ACC112 (cell line): ENCODE measurements around the gene SLC35A1.
"Not testable (repeated sequence)": the region's sequence is repeated elsewhere in the genome, so short reads cannot be mapped to it uniquely, and the experiment has no call there.

Source experiments
- H2AFZ ChIP-seq: fragments of 200-600 bp; sonication (generic); one replicate; pipeline ENCODE4 v1.6.0; 2017; ENCODE audit warnings: antibody characterized with exemption, low read length; ENCODE audit not compliant: unreplicated experiment
- H3K27ac ChIP-seq: fragments of 200-600 bp; sonication (generic); 2 replicates; pipeline ENCODE4 v1.5.1; 2014; ENCODE audit warnings: low read depth, mild to moderate bottlenecking, antibody characterized with exemption, low read length, moderate library complexity
- H3K27me3 ChIP-seq: fragments of 200-600 bp; sonication (generic); 2 replicates; pipeline ENCODE4 v1.6.1; 2014; ENCODE audit warnings: mild to moderate bottlenecking, antibody characterized with exemption, low read length, moderate library complexity, mixed read lengths; ENCODE audit not compliant: insufficient read depth
- H3K36me3 ChIP-seq: fragments of 200-600 bp; sonication (generic); 2 replicates; pipeline ENCODE4 v1.6.1; 2016; ENCODE audit warnings: mild to moderate bottlenecking, antibody characterized with exemption, low read length, moderate library complexity, mixed read lengths; ENCODE audit not compliant: insufficient read depth
- H3K4me1 ChIP-seq: fragments of 200-600 bp; sonication (generic); one replicate; pipeline ENCODE4 v1.6.1; 2016; ENCODE audit warnings: low read length, mixed read lengths; ENCODE audit not compliant: insufficient read depth, unreplicated experiment, control insufficient read depth
- H3K4me3 ChIP-seq: fragments of 200-600 bp; sonication (generic); 2 replicates; pipeline ENCODE4 v1.5.1; 2014; ENCODE audit warnings: mild to moderate bottlenecking, low read depth, low read length
- H3K79me2 ChIP-seq: fragments of 200-600 bp; sonication (generic); one replicate; pipeline ENCODE4 v1.6.0; 2016; ENCODE audit warnings: low read length; ENCODE audit not compliant: control insufficient read depth, unreplicated experiment, insufficient read depth

The SLC35A1 gene

GRCh38 chr6:87483929-87484328 lies 11.2 kb downstream of the SLC35A1 start:
- Histone ChIP-seq H3K27me3 (no peaks in the 10 kb centered on the region), H3K4me3 (no peak overlapping the region), H3K27ac (no peak overlapping the region), H3K36me3 (peaks cover 7% of the 10 kb centered on the region; the same call in 1 of the 2 replicates), H2AFZ (no peak overlapping the region), H3K79me2 (peaks cover 4% of the 10 kb centered on the region), H3K4me1 (no peaks in the 10 kb centered on the region)

DNA sequence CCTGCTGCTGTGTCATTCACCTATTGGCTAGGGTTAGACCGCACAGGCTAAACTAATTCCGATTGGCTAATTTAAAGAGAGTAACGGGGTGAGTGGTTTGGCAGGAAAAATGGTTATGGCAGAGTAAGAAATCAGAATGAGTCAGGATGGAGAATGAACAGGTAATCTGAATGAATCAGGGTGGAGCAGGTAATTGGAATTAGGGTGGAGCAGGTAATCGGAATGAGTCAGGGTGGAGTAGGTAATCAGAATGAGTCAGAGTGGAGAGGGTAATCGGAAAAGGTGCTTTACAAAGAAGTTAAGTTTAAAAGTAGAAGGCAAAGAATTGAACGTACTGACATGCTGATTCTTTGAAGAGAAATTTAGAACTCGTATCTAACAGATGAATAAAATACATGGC lies 11.7 kb downstream of the SLC35A1 start:
- H3K4me3 ChIP-seq: no peak overlapping the region
- no peaks in the 10 kb centered on the region for H3K4me1 ChIP-seq
- no peak overlapping the region for H2AFZ ChIP-seq
- H3K27me3 ChIP-seq: no peaks in the 10 kb centered on the region
- H3K79me2 ChIP-seq: peaks cover 4% of the 10 kb centered on the region
- no peak overlapping the region for H3K27ac ChIP-seq
- peaks cover 7% of the 10 kb centered on the region; the same call in 1 of the 2 replicates for H3K36me3 ChIP-seq

- Histone ChIP-seq H3K36me3 (peaks cover 12% of the 10 kb centered on the region; the same call in 1 of the 2 replicates), H3K27ac (no peak overlapping the region), H3K4me1 (no peaks in the 10 kb centered on the region)
Measured at GRCh38 chr6:87487555-87487954, 14.8 kb downstream of the SLC35A1 start.

GRCh38 chr6:87489326-87489725 lies 16.6 kb downstream of the SLC35A1 start:
- H2AFZ ChIP-seq, H3K4me3 ChIP-seq, H3K27me3 ChIP-seq, H3K79me2 ChIP-seq, H3K27ac ChIP-seq, H3K4me1 ChIP-seq: not testable (repeated sequence)
- peaks cover 10% of the 10 kb centered on the region; the same call in 1 of the 2 replicates for H3K36me3 ChIP-seq

More at GRCh38 chr6:87487555-87487954, 14.8 kb downstream of the SLC35A1 start:
- Histone ChIP-seq H3K27me3 (no peaks in the 10 kb centered on the region), H3K4me3 (no peak overlapping the region), H2AFZ (no peak overlapping the region), H3K79me2 (no peaks in the 10 kb centered on the region)

GRCh38 chr6:87494761-87495422 lies 22.1 kb downstream of the SLC35A1 start:
- no peaks in the 10 kb centered on the region for H3K27me3 ChIP-seq

DNA sequence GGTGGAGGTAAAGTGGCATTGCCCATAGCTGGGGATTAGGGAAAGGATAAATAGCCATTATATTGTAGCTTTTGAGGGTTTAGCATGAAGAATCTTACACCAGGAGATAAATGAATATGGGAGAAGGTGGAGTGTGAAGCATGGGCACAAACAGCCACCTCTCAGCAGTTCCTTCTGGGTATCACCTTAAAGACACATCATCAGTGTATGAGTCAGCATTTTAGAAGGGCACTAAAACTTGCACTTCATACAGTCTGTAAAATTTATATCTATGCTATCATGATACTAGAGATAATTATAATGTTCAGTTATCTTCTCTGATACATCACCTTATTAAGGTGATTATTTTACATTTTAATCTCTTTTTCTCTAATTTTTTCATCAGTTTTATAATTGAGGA lies 25.3 kb downstream of the SLC35A1 start:
- Histone ChIP-seq H3K79me2 (no peaks in the 10 kb centered on the region), H3K36me3 (0 out of 2 replicates have a peak, but pooled peaks cover 8% of the 10 kb centered on the region)

More at GRCh38 chr6:87494761-87495422, 22.1 kb downstream of the SLC35A1 start:
- no peak overlapping the region for H3K27ac ChIP-seq
- H3K36me3 ChIP-seq: 0 out of 2 replicates have a peak, but pooled peaks cover 5% of the 10 kb centered on the region
- H3K4me1 ChIP-seq: no peaks in the 10 kb centered on the region
- no peaks in the 10 kb centered on the region for H3K79me2 ChIP-seq
- no peak overlapping the region for H3K4me3 ChIP-seq
- no peak overlapping the region for H2AFZ ChIP-seq

DNA sequence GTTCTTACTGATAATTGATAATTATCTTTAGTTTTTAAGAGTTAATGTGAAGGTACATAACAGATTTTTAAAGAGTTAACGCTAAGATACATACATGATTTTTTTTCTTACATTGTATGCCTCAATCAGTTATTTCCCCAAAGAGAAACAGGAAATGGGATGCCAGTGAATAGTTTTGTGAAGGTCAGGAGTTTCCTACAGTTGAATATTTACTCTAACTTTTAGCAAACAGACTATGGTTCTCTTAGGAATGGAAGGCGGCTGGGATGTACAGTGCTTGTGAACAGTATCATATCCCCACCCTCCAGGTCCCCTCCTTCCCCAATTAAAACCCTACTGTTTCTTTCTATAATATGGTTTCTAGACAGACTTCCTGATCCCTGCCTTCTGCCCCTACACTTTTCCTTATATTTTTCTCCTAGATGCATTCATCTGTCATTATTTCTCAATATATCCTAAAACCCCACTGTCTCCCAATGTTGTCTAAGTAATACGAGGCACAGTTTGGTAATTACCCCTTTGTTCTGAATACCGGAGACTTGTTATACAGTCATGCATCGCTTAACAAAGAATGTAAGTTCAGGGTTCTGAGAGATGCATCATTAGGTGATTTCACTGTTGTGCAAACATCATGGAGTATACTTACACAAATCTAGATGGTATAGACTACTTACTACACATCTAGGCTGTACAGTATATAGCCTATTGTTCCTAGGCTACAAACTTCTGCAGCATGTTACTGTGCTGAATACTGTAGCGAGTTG lies 29.2 kb downstream of the SLC35A1 start:
- Histone ChIP-seq H3K27ac (no peak overlapping the region), H3K36me3 (0 out of 2 replicates have a peak, but pooled peaks cover 8% of the 10 kb centered on the region), H3K27me3 (no peaks in the 10 kb centered on the region), H2AFZ (no peak overlapping the region), H3K4me3 (no peak overlapping the region), H3K79me2 (no peaks in the 10 kb centered on the region), H3K4me1 (no peaks in the 10 kb centered on the region)

More for the DNA sequence above, 25.3 kb downstream of the SLC35A1 start:
- H2AFZ ChIP-seq: no peak overlapping the region
- no peak overlapping the region for H3K27ac ChIP-seq
- no peaks in the 10 kb centered on the region for H3K27me3 ChIP-seq
- no peaks in the 10 kb centered on the region for H3K4me1 ChIP-seq
- H3K4me3 ChIP-seq: no peak overlapping the region

GRCh38 chr6:87504441-87504840 lies 31.7 kb downstream of the SLC35A1 start:
- no peak overlapping the region for H2AFZ ChIP-seq
- H3K4me1 ChIP-seq: no peaks in the 10 kb centered on the region
- H3K27me3 ChIP-seq: no peaks in the 10 kb centered on the region
- no peak overlapping the region for H3K27ac ChIP-seq
- no peak overlapping the region for H3K4me3 ChIP-seq
- H3K36me3 ChIP-seq: peaks cover 24% of the 10 kb centered on the region
- no peaks in the 10 kb centered on the region for H3K79me2 ChIP-seq

DNA sequence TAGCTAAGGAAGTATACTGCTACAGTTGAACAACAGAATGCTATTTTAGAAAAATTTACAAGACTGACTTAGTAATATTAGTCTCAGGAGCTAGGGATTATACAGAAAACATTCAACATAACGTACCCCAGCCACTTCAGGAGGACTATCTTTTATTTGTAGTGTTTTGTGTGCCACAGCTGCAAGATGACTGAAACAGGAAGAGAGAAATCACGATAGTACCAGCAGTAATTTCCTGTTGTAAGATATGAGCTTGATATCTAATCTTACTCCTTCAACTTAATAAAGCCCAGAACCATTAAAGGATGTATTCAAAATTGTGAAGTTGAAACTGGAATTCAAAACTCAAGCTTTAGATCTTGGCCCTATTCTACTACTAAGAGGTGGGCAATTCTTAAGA lies 42.1 kb downstream of the SLC35A1 start:
- Histone ChIP-seq H3K27me3 (no peaks in the 10 kb centered on the region), H2AFZ (no peak overlapping the region), H3K4me3 (no peak overlapping the region), H3K36me3 (peaks cover 35% of the 10 kb centered on the region), H3K27ac (no peak overlapping the region), H3K4me1 (no peaks in the 10 kb centered on the region), H3K79me2 (no peaks in the 10 kb centered on the region)

DNA sequence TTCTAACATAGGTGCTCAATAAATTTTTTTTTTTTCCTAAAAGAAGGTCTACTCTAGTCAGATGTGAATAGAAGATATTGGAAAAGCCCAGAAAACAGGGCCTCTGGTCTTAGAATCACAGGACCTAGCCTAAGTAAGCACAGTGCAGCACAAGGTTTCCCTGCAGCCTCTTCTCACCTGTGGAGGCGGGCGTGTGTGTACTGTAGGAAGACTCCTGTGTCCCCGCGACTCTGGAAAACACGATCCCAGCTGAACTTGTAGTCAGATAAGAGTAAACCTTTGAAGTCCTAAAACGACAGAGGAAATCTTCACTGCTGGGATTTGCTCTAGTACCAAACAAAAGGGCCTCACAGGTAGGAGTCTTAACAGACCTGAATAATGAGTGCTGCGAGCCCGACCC lies 45.7 kb downstream of the SLC35A1 start:
- Histone ChIP-seq H3K4me1 (no peaks in the 10 kb centered on the region), H3K4me3 (no peak overlapping the region), H3K36me3 (peaks cover 39% of the 10 kb centered on the region), H2AFZ (no peak overlapping the region), H3K27me3 (no peaks in the 10 kb centered on the region), H3K79me2 (no peaks in the 10 kb centered on the region), H3K27ac (no peak overlapping the region)

- Histone ChIP-seq H3K4me3 (no peak overlapping the region), H2AFZ (no peak overlapping the region), H3K36me3 (peaks cover 21% of the 10 kb centered on the region), H3K4me1 (no peaks in the 10 kb centered on the region), H3K27ac (no peak overlapping the region), H3K79me2 (no peaks in the 10 kb centered on the region), H3K27me3 (no peaks in the 10 kb centered on the region)
Measured at GRCh38 chr6:87522686-87523085, 49.9 kb downstream of the SLC35A1 start.
